ENCODE measurements around the gene OR2F2. TPM values are rescaled to one million over a fixed set of nuclear protein-coding genes. Genes with fewer than 3 reads are reported as not detected.

OR2F2 gene
- total RNA-seq, 1 experiment from 2014 or later = not detected

GRCh38 chr7:143910473-143911248 is 24.4 kb upstream of the OR2F2 start:
- intact Hi-C loops (cut with micrococcal nuclease; ENCODE audit: unreplicated experiment) = no loop called here

GRCh38 chr7:143913945-143914615 is 21.0 kb upstream of the OR2F2 start:
- no peaks in the 10 kb centered on the region for H3K27me3 ChIP-seq (replicated peaks; ENCODE audit: control insufficient read depth, insufficient read depth, low read length)
- ChIA-PET POLR2A (interaction anchor here (0.7 to 1.5 kb wide), 2 partner anchors 12 to 61 kb away, joined by 3 to 4 read pairs; partner anchors contain the start of gene TCAF1), CTCF (interaction anchor here (1.0 kb wide), 1 partner anchor 12 kb away, joined by 3 read pairs; the partner anchor contains the start of gene TCAF1)
- H3K4me3 ChIP-seq (ENCODE audit: low read depth, low read length) = no peak overlapping the region
- no peak for DNase-seq
- Mint-ChIP-seq H3K36me3 (ENCODE audit: insufficient read depth, unreplicated experiment) (no peaks in the 10 kb centered on the region), H3K9me3 (ENCODE audit: unreplicated experiment) (peaks cover 16% of the 10 kb centered on the region), H3K4me1 (ENCODE audit: low read depth, unreplicated experiment) (peaks cover 12% of the 10 kb centered on the region), H3K27ac (ENCODE audit: unreplicated experiment) (no peak overlapping the region), H3K4me3 (ENCODE audit: unreplicated experiment) (peak overlapping the region; percentile 40), H3K27me3 (ENCODE audit: insufficient read depth, unreplicated experiment) (no peaks in the 10 kb centered on the region)
- intact Hi-C loops (cut with micrococcal nuclease; ENCODE audit: unreplicated experiment) = loop anchor here (1.0 kb wide), 1 partner anchor 12 kb away; the partner anchor contains the start of gene TCAF1
- TF ChIP-seq CTCF (IDR thresholded peaks at IDR 0.05; ENCODE audit: insufficient read depth in 1 of 2, low read depth in 1 of 2, low read length in 1 of 2, severe bottlenecking in 1 of 2, unreplicated experiment in 1 of 2) = no peak
- BruUV-seq (replicated peaks) = no TSS peak
- H3K4me1 ChIP-seq = peaks cover 14% of the 10 kb centered on the region; the same call in 1 of the 2 replicates
- no peaks in the 10 kb centered on the region for H3K36me3 ChIP-seq (ENCODE audit: control insufficient read depth, insufficient read depth, low read length)
- H3K9me3 ChIP-seq = peaks cover 3% of the 10 kb centered on the region; the same call in 1 of the 2 replicates

More at GRCh38 chr7:143910473-143911248, 24.4 kb upstream of the OR2F2 start:
- no TSS peak for BruUV-seq (replicated peaks)
- no peak overlapping the region for H3K4me3 Mint-ChIP-seq (ENCODE audit: unreplicated experiment)
- H3K36me3 Mint-ChIP-seq (ENCODE audit: insufficient read depth, unreplicated experiment) = no peaks in the 10 kb centered on the region
- TF ChIP-seq CTCF (IDR thresholded peaks at IDR 0.05; ENCODE audit: insufficient read depth in 1 of 2, low read depth in 1 of 2, low read length in 1 of 2, severe bottlenecking in 1 of 2, unreplicated experiment in 1 of 2) = no peak
- no peaks in the 10 kb centered on the region for H3K9me3 Mint-ChIP-seq (ENCODE audit: unreplicated experiment)
- peaks cover 14% of the 10 kb centered on the region for H3K4me1 Mint-ChIP-seq (ENCODE audit: low read depth, unreplicated experiment)
- H3K27me3 ChIP-seq (replicated peaks; ENCODE audit: control insufficient read depth, insufficient read depth, low read length) = no peaks in the 10 kb centered on the region
- no peaks in the 10 kb centered on the region for H3K36me3 ChIP-seq (ENCODE audit: control insufficient read depth, insufficient read depth, low read length)
- ChIA-PET CTCF (interaction anchor here (1.1 kb wide), 1 partner anchor 18 kb away, joined by 3 read pairs; no protein-coding TSS in a partner anchor), POLR2A (no interaction called here)
- H3K27ac Mint-ChIP-seq (ENCODE audit: unreplicated experiment) = no peak overlapping the region
- H3K9me3 ChIP-seq = no peaks in the 10 kb centered on the region
- H3K4me1 ChIP-seq = peaks cover 14% of the 10 kb centered on the region; the same call in 1 of the 2 replicates
- no peaks in the 10 kb centered on the region for H3K27me3 Mint-ChIP-seq (ENCODE audit: insufficient read depth, unreplicated experiment)
- DNase-seq = no peak
- H3K4me3 ChIP-seq (ENCODE audit: low read depth, low read length) = no peak overlapping the region
